CD4-positive, CD25-positive, alpha-beta regulatory T cell (primary cell): ENCODE data around the gene RAP1GDS1. TPM values are rescaled to one million over a fixed set of nuclear protein-coding genes. Genes with fewer than 3 reads are reported as not detected.
"Not testable (repeated sequence)": the region's sequence is repeated elsewhere in the genome, so short reads cannot be mapped to it uniquely, and the experiment has no call there.

Experiments used
- ATAC-seq, 2 donors: fragments of 150-1000 bp; cut with Tn5 transposase; one replicate each; pipeline ENCODE4 v1.10.0; 2021; ENCODE audit warnings: low read depth in 2 of 2, moderate number of reproducible peaks in 2 of 2, moderate library complexity in 1 of 2
- DNase-seq, 3 donors: peaks; one replicate each; pipeline versions ENCODE4 v3.0.0 to v3.0.0-alpha.2; 2012 to 2022; ENCODE audit warnings: mixed read lengths in 1 of 3
- H3K27ac ChIP-seq: one replicate; pipeline ENCODE4 v1.7.0; 2013; ENCODE audit warnings: mild to moderate bottlenecking, low read length; ENCODE audit not compliant: insufficient read depth, poor library complexity, severe bottlenecking
- H3K27me3 ChIP-seq: one replicate; pipeline ENCODE4 v1.7.0; 2013; ENCODE audit warnings: low read length; ENCODE audit not compliant: control insufficient read depth, insufficient read depth
- H3K36me3 ChIP-seq: one replicate; pipeline ENCODE4 v1.7.0; 2013; ENCODE audit warnings: mild to moderate bottlenecking, low read length, moderate library complexity; ENCODE audit not compliant: control insufficient read depth, insufficient read depth
- H3K4me1 ChIP-seq: 2 replicates; pipeline ENCODE4 v1.7.0; 2013; ENCODE audit warnings: mild to moderate bottlenecking, low read length; ENCODE audit not compliant: insufficient read depth, control insufficient read depth, poor library complexity, severe bottlenecking
- H3K4me3 ChIP-seq: one replicate; pipeline ENCODE4 v1.7.0; 2013; ENCODE audit warnings: low read depth, mild to moderate bottlenecking, low read length, moderate library complexity
- H3K9me3 ChIP-seq, 2 experiments: 1 replicate in 1 of 2; 2 replicates in 1 of 2; pipeline ENCODE4 v1.7.0; 2013; ENCODE audit warnings: low read length in 2 of 2, mild to moderate bottlenecking in 1 of 2, moderate library complexity in 1 of 2; ENCODE audit not compliant: control insufficient read depth in 2 of 2
- H3K27ac Mint-ChIP-seq, 3 donors: one replicate each; pipeline ENCODE4 v1.8.0; 2020 to 2022; ENCODE audit warnings: mild to moderate bottlenecking in 3 of 3, mixed read lengths in 3 of 3, moderate library complexity in 2 of 3
- H3K27me3 Mint-ChIP-seq: one replicate; pipeline ENCODE4 v1.8.0; 2022; ENCODE audit warnings: mild to moderate bottlenecking, mixed read lengths
- H3K36me3 Mint-ChIP-seq: one replicate; pipeline ENCODE4 v1.8.0; 2020; ENCODE audit warnings: mixed read lengths
- H3K4me1 Mint-ChIP-seq, 4 donors: one replicate each; pipeline ENCODE4 v1.8.0; 2020 to 2022; ENCODE audit warnings: mixed read lengths in 4 of 4, mild to moderate bottlenecking in 1 of 4
- H3K4me3 Mint-ChIP-seq, 4 donors: one replicate each; pipeline ENCODE4 v1.8.0; 2020 to 2022; ENCODE audit warnings: mild to moderate bottlenecking in 4 of 4, mixed read lengths in 4 of 4, moderate library complexity in 3 of 4
- H3K9me3 Mint-ChIP-seq, 7 donors: one replicate each; pipeline ENCODE4 v1.8.0; 2020 to 2022; ENCODE audit warnings: mixed read lengths in 7 of 7, mild to moderate bottlenecking in 3 of 7, moderate library complexity in 2 of 7
- polyA plus RNA-seq, 4 donors: library from polyadenylated mRNA; unstranded; fragments of 300-500 nt; fragmentation: Illumina TruSeq; gene quantifications; one replicate each; pipeline ENCODE4 v1.2.3, GENCODE V29; 2021
- total RNA-seq: library from RNA; stranded (reverse); gene quantifications from one replicate; pipeline ENCODE4 v1.2.3, GENCODE V29; 2022

RAP1GDS1 gene
- total and polyA plus RNA-seq, 5 donors from 2014 or later: 40.4 to 68.8 (median 52.3) TPM

- H3K4me3 ChIP-seq: no peak overlapping the region
- no peaks in the 10 kb centered on the region for H3K27me3 ChIP-seq
- H3K27ac ChIP-seq: no peak overlapping the region
- no peaks in the 10 kb centered on the region for H3K36me3 ChIP-seq
- no peaks in the 10 kb centered on the region for H3K27me3 Mint-ChIP-seq
- H3K4me1 ChIP-seq: no peaks in the 10 kb centered on the region
- no peaks in the 10 kb centered on the region for H3K9me3 Mint-ChIP-seq
- no peak overlapping the region for H3K27ac Mint-ChIP-seq
- peaks cover 5% of the 10 kb centered on the region for H3K36me3 Mint-ChIP-seq
- H3K4me3 Mint-ChIP-seq: no peak overlapping the region
- DNase-seq: no peak
- peaks cover 10 to 19% (median 13%) of the 10 kb centered on the region in 4 donors for H3K4me1 Mint-ChIP-seq
- ATAC-seq: no peak
- no peaks in the 10 kb centered on the region for H3K9me3 ChIP-seq
Measured at GRCh38 chr4:98311656-98312055, 50.5 kb downstream of the RAP1GDS1 start.

DNA sequence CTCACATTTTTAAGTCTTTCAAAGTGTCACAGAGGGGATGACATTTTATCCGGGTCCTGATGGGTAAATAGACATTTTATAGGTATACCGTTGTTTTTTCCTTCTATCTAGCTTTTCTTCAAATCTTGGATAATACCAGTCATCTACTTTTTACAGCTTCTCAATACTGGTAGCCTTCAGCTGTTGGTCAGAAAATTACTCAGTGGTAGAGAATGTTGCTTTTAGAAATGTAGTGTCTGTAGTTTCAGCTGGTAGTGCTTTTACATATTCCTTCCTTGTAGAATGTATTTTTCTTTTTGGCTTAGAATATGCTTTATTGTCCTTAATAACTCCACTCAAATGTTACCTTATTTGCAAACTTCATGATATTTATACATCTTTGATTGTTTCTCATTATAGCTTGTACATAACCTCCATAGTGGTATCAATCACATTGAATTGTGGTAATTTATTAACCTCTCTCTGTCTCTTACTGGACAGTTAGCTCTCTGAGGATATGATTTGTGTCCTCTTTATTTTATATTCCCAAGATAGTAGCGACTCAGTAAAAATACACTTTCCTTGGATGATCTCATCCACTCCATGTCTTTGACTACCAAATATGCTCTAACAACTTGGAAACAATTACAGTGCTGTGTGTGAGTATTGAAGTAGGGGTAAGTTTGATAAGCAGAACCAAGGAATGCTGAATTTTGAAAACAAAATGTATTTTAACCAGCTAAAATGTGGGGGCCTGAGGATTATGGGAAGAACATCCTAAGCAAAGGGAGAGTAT lies 53.8 kb downstream of the RAP1GDS1 start:
- H3K27ac Mint-ChIP-seq: no peak overlapping the region
- H3K36me3 ChIP-seq: peaks cover 2% of the 10 kb centered on the region

GRCh38 chr4:98318521-98318920 lies 57.3 kb downstream of the RAP1GDS1 start:
- H3K27ac ChIP-seq: no peak overlapping the region
- no peaks in the 10 kb centered on the region for H3K27me3 ChIP-seq
- peaks cover 0 to 8% of the 10 kb centered on the region in 2 experiments for H3K9me3 ChIP-seq
- peaks cover 0 to 7% (median 5%) of the 10 kb centered on the region in 7 donors for H3K9me3 Mint-ChIP-seq
- no peaks in the 10 kb centered on the region for H3K27me3 Mint-ChIP-seq
- DNase-seq: no peak
- H3K4me3 Mint-ChIP-seq: no peak overlapping the region
- ATAC-seq: no peak
- H3K36me3 Mint-ChIP-seq: peaks cover 15% of the 10 kb centered on the region
- no peak overlapping the region for H3K4me3 ChIP-seq
- H3K27ac Mint-ChIP-seq: peak overlapping the region in 1 of 3 donors; percentile 40
- H3K4me1 Mint-ChIP-seq: peaks cover 0 to 14% (median 5%) of the 10 kb centered on the region in 4 donors
- peaks cover 5% of the 10 kb centered on the region for H3K36me3 ChIP-seq
- H3K4me1 ChIP-seq: no peaks in the 10 kb centered on the region

More for the DNA sequence above, 53.8 kb downstream of the RAP1GDS1 start:
- no peak overlapping the region for H3K4me3 ChIP-seq
- no peak for ATAC-seq
- Mint-ChIP-seq H3K4me3 (no peak overlapping the region), H3K9me3 (peaks cover 0 to 5% (median 3%) of the 10 kb centered on the region in 7 donors), H3K4me1 (peaks cover 5 to 19% (median 14%) of the 10 kb centered on the region in 4 donors), H3K36me3 (peaks cover 12% of the 10 kb centered on the region), H3K27me3 (no peaks in the 10 kb centered on the region)
- H3K4me1 ChIP-seq: no peaks in the 10 kb centered on the region
- peaks cover 0 to 8% of the 10 kb centered on the region in 2 experiments for H3K9me3 ChIP-seq
- no peak overlapping the region for H3K27ac ChIP-seq
- no peaks in the 10 kb centered on the region for H3K27me3 ChIP-seq
- no peak for DNase-seq

GRCh38 chr4:98319021-98319420 lies 57.8 kb downstream of the RAP1GDS1 start:
- Histone ChIP-seq H3K27me3 (no peaks in the 10 kb centered on the region), H3K4me1 (no peaks in the 10 kb centered on the region), H3K9me3 (peaks cover 0 to 8% of the 10 kb centered on the region in 2 experiments), H3K4me3 (no peak overlapping the region), H3K36me3 (peaks cover 5% of the 10 kb centered on the region), H3K27ac (no peak overlapping the region)
- ATAC-seq (no peak), DNase-seq (no peak)
- Mint-ChIP-seq H3K4me3 (no peak overlapping the region), H3K36me3 (peaks cover 11% of the 10 kb centered on the region), H3K4me1 (peaks cover 0 to 14% (median 3%) of the 10 kb centered on the region in 4 donors), H3K27me3 (no peaks in the 10 kb centered on the region), H3K27ac (no peak overlapping the region), H3K9me3 (peaks cover 0 to 7% (median 5%) of the 10 kb centered on the region in 7 donors)

- H3K27ac Mint-ChIP-seq: no peak overlapping the region
- Histone ChIP-seq H3K9me3 (peaks cover 0 to 3% of the 10 kb centered on the region in 2 experiments), H3K27ac (no peak overlapping the region), H3K4me1 (no peaks in the 10 kb centered on the region), H3K27me3 (no peaks in the 10 kb centered on the region), H3K36me3 (no peaks in the 10 kb centered on the region), H3K4me3 (no peak overlapping the region)
- H3K4me3 Mint-ChIP-seq: no peak overlapping the region
- peaks cover 1 to 10% (median 7%) of the 10 kb centered on the region in 7 donors for H3K9me3 Mint-ChIP-seq
- no peak for ATAC-seq
- no peaks in the 10 kb centered on the region for H3K27me3 Mint-ChIP-seq
- H3K4me1 Mint-ChIP-seq: peaks cover 0 to 7% (median 4%) of the 10 kb centered on the region in 4 donors
- no peak for DNase-seq
- H3K36me3 Mint-ChIP-seq: peaks cover 18% of the 10 kb centered on the region
Measured at GRCh38 chr4:98326168-98326567, 65.0 kb downstream of the RAP1GDS1 start.

DNA sequence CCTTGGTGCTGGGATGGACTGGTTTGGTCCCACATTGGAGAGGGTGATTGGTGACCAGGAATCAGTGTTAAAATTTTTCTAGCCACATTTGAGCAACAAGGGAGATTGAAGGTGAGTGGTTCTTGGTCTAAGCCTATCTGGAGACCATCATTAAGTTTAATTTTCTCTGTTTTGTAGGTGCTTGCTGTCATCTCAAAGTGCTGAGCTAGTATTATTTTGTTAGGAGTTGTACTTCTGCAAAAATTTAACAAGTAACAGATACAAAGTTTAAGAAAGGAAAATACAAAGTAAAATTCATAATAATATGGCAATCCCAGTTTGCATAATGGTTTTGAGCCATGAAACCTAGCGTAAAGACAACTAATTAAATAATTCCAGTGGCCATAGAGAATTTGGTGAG lies 66.5 kb downstream of the RAP1GDS1 start:
- no peaks in the 10 kb centered on the region for H3K36me3 ChIP-seq
- peaks cover 8 to 13% of the 10 kb centered on the region in 2 experiments for H3K9me3 ChIP-seq
- H3K27me3 ChIP-seq: no peaks in the 10 kb centered on the region
- DNase-seq: no peak
- peak overlapping the region in 1 of 3 donors; percentile 4 for H3K27ac Mint-ChIP-seq
- H3K4me3 Mint-ChIP-seq: no peak overlapping the region
- H3K27ac ChIP-seq: no peak overlapping the region
- H3K9me3 Mint-ChIP-seq: peaks cover 4 to 19% (median 10%) of the 10 kb centered on the region in 7 donors
- no peaks in the 10 kb centered on the region for H3K4me1 ChIP-seq
- H3K4me3 ChIP-seq: no peak overlapping the region
- no peak for ATAC-seq
- no peaks in the 10 kb centered on the region for H3K27me3 Mint-ChIP-seq
- peaks cover 24% of the 10 kb centered on the region for H3K36me3 Mint-ChIP-seq
- peaks cover 0 to 7% (median 4%) of the 10 kb centered on the region in 4 donors for H3K4me1 Mint-ChIP-seq

DNA sequence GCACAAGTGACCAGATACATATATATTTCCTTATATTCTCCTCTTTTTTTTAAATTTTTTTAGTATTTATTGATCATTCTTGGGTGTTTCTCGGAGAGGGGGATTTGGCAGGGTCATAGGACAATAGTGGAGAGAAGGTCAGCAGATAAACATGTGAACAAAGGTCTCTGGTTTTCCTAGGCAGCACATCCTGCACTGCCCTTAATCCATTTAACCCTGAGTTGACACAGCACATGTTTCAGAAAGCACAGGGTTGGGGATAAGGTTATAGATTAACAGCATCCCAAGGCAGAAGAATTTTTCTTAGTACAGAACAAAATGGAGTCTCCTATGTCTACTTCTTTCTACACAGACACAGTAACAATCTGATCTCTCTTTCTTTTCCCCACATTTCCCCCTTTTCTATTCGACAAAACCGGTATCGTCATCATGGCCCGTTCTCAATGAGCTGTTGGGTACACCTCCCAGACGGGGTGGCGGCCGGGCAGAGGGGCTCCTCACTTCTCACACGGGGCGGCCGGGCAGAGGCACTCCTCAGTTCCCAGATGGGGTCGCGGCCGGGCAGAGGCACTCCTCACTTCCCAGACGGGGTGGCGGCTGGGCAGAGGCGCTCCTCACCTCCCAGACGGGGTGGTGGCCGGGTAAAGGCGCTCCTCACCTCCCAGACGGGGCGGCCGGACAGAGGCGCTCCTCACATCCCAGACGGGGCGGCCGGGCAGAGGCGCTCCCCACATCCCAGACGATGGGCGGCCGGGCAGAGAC lies 68.9 kb downstream of the RAP1GDS1 start:
- H3K4me3 Mint-ChIP-seq, H3K36me3 ChIP-seq, ATAC-seq, H3K27me3 ChIP-seq, H3K27ac Mint-ChIP-seq, H3K27me3 Mint-ChIP-seq, DNase-seq, H3K4me1 ChIP-seq, H3K4me1 Mint-ChIP-seq, H3K27ac ChIP-seq, H3K4me3 ChIP-seq: not testable (repeated sequence)
- H3K36me3 Mint-ChIP-seq: peaks cover 37% of the 10 kb centered on the region
- H3K9me3 ChIP-seq: peaks cover 17 to 28% of the 10 kb centered on the region in 2 experiments
- peaks cover 4 to 29% (median 12%) of the 10 kb centered on the region in 7 donors for H3K9me3 Mint-ChIP-seq
